Heart right ventricle (tissue), 16 donors: ENCODE data around the gene RTTN. TPM values are rescaled to one million over a fixed set of nuclear protein-coding genes. Genes with fewer than 3 reads are reported as not detected.

ENCODE experiments used
- ATAC-seq, 8 donors: fragments of 200-7000 bp; cut with Tn5 transposase; one replicate each; pipeline ENCODE4 v1.9.1; 2020; ENCODE audit warnings: mild to moderate bottlenecking in 8 of 8, moderate library complexity in 8 of 8, moderate number of reproducible peaks in 1 of 8
- DNase-seq, 2 donors: peaks; one replicate each; pipeline ENCODE4 v3.0.0-alpha.2; 2020
- H3K27ac ChIP-seq, 10 donors: fragments of 200-600 bp; sonication (generic) in 2 of 10; one replicate each; pipeline versions ENCODE4 v1.5.0 to v1.8.0; 2020 to 2022; ENCODE audit warnings: mild to moderate bottlenecking in 3 of 10
- H3K27me3 ChIP-seq, 7 donors: fragments of 200-600 bp; one replicate each; pipeline ENCODE4 v1.8.0; 2021 to 2022; ENCODE audit warnings: mild to moderate bottlenecking in 2 of 7
- H3K36me3 ChIP-seq, 9 donors: fragments of 200-600 bp; sonication (generic) in 1 of 9; one replicate each; pipeline versions ENCODE4 v1.5.0 to v1.8.0; 2020 to 2022; ENCODE audit warnings: mild to moderate bottlenecking in 2 of 9
- H3K4me1 ChIP-seq, 9 donors: fragments of 200-600 bp; sonication (generic) in 1 of 9; one replicate each; pipeline versions ENCODE4 v1.5.0 to v1.8.0; 2020 to 2022; ENCODE audit warnings: mild to moderate bottlenecking in 4 of 9
- H3K4me3 ChIP-seq, 10 donors: fragments of 200-600 bp; sonication (generic) in 2 of 10; one replicate each; pipeline versions ENCODE4 v1.5.0 to v1.8.0; 2020 to 2022; ENCODE audit warnings: mild to moderate bottlenecking in 7 of 10, moderate library complexity in 2 of 10
- H3K9me3 ChIP-seq, 11 donors: fragments of 200-600 bp in 10 of 11; sonication (generic) in 2 of 11; one replicate each; pipeline versions ENCODE4 v1.5.0 to v1.8.0; 2013 to 2022; ENCODE audit warnings: mild to moderate bottlenecking in 2 of 11, control low read depth in 1 of 11, moderate library complexity in 1 of 11
- WGBS, 2 donors: extraction: QIAGEN DNeasy Blood & Tissue Kit; methylation state at CpG; one replicate each; pipeline ENCODE4 v1.1.7; 2013; ENCODE audit warnings: inconsistent platforms in 1 of 2; 5-methylcytosine and 5-hydroxymethylcytosine counted together
- intact Hi-C, 10 donors: fragments of 100-400 bp; cut with DNase I; formaldehyde crosslinking; loops; one replicate each; pipeline versions ENCODE4 v1.11.1 to v1.14.2; 2022
- polyA plus RNA-seq, 2 donors: library from polyadenylated mRNA; stranded (reverse); fragments of 200-250 nt; gene quantifications; one replicate each; pipeline ENCODE4 v1.2.3, GENCODE V29; 2013
- total RNA-seq, 10 donors: library from RNA; stranded (reverse); fragmentation: NEBNext Ultra II Directional in 3 of 10; extraction: Animal tissue kit (Norgen Biotek cat#: 25700) in 3 of 10; gene quantifications; one replicate each; pipeline versions ENCODE4 v1.2.1 to v1.2.4, GENCODE V29; 2021 to 2023
- TF ChIP-seq, protein P1 (sequence below), 9 donors: fragments of 200-600 bp; sonication (generic) in 2 of 9; IDR thresholded peaks; one replicate each; pipeline versions ENCODE4 v1.5.0 to v1.8.0; 2021 to 2022; ENCODE audit warnings: antibody characterized with exemption in 9 of 9, mild to moderate bottlenecking in 5 of 9, moderate library complexity in 1 of 9
- donor health status: Arrhythmogenic right ventricular cardiomyopathy.
- donor health status: ischemic (EF 13 %, LVEDD 7.1; RV severe dilation, severe dysfunction).
- donor health status: healthy with polysubstance abuse.
- donor health status: DM: no; HTN: yes; CAD: no.
- donor health status: DM: no; HTN: no; CAD: no.
- donor health status: ischemic (EF 25% LVEDD 6.9; RV normal size, moderate dysfunction).
- donor health status: ischemic (EF 25% LVEDD 5.7; RV mildly dilated, moderate dysfunction).
- donor health status: healthy.
- donor health status: DM: yes; HTN: yes; CAD: no.
- donor health status: Ischemic cardiomyopathy.
- donor health status: ischemic (EF 35%, LVEDD 5.7; RV mildly dilated, moderate dysfunction).
- donor health status: nonischemic (EF 11% LVEDD 7.7; RV severe dilation, severe dysfunction).
- donor health status: DM: yes; HTN: yes; CAD: no.
- donor health status: PGD.
- donor health status: ischemic (EF 29% LVEDD 5.4; RV normal size, mild dysfunction).
- donor health status: nonischemic (EF 23%, LVEDD 6.1; RV moderate dilation, normal function).

RTTN gene
- total and polyA plus RNA-seq, 12 donors = 3.5 to 15.7 (median 9.4) TPM

DNA sequence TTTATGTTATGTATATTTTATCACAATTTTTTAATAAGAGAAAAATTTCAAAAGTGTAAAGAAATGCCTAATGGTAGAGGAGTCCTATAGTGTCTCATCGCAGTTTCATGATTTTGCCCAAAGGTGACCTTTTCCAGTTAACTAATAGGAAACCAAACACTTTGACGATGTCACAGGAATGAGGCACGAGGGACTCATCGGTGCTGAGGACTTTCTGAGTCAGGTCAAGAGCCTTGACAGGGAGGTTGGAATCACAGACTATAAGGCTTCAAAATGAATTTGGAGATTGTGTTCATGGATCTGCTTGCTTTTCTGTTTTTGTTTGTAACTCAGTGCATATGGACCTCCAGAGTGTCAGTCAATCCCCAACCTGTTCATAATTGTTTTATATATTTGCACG lies 15.1 kb upstream of the RTTN start:
- no peak overlapping the region for H3K4me3 ChIP-seq
- intact Hi-C loops = no loop called here
- H3K4me1 ChIP-seq = peaks cover 0 to 14% (median 0%) of the 10 kb centered on the region in 9 donors
- H3K27ac ChIP-seq = peak overlapping the region in 2 of 10 donors; percentile 6 to 9
- 75 to 86% methylated on average over 5 of the region's 5 CpGs for WGBS, 2 donors
- peaks cover 0 to 13% (median 0%) of the 10 kb centered on the region in 7 donors for H3K27me3 ChIP-seq
- no peaks in the 10 kb centered on the region for H3K9me3 ChIP-seq
- TF ChIP-seq, protein P1, sequence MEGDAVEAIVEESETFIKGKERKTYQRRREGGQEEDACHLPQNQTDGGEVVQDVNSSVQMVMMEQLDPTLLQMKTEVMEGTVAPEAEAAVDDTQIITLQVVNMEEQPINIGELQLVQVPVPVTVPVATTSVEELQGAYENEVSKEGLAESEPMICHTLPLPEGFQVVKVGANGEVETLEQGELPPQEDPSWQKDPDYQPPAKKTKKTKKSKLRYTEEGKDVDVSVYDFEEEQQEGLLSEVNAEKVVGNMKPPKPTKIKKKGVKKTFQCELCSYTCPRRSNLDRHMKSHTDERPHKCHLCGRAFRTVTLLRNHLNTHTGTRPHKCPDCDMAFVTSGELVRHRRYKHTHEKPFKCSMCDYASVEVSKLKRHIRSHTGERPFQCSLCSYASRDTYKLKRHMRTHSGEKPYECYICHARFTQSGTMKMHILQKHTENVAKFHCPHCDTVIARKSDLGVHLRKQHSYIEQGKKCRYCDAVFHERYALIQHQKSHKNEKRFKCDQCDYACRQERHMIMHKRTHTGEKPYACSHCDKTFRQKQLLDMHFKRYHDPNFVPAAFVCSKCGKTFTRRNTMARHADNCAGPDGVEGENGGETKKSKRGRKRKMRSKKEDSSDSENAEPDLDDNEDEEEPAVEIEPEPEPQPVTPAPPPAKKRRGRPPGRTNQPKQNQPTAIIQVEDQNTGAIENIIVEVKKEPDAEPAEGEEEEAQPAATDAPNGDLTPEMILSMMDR (IDR thresholded peaks at IDR 0.05) = no peak
- no peaks in the 10 kb centered on the region for H3K36me3 ChIP-seq
- no peak for DNase-seq
- ATAC-seq = no peak

DNA sequence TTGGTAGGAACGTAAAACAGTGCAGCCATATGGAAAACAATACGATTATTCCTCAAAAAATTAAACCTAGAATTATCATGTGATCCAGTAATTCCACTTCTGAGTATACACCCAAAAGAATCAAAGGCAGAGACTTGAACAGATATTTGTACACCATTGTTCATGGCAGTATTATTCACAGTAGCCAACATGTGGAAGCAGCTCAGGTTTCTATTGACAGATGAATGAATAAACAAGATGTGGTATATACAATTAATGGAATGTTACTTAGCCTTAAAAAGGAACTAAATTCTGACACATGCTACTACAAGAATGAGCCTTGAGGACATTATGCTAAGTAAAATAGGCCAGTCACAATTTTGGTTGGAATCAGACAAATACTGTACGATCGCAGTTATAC lies 14.2 kb upstream of the RTTN start:
- WGBS, 2 donors = 98% methylated on average over 4 of the region's 4 CpGs
- TF ChIP-seq, protein P1 (IDR thresholded peaks at IDR 0.05) = no peak
- DNase-seq = no peak
- ATAC-seq = no peak
- no peaks in the 10 kb centered on the region for H3K36me3 ChIP-seq
- H3K27me3 ChIP-seq = peaks cover 0 to 13% (median 0%) of the 10 kb centered on the region in 7 donors
- peaks cover 0 to 14% (median 0%) of the 10 kb centered on the region in 9 donors for H3K4me1 ChIP-seq
- H3K4me3 ChIP-seq = no peak overlapping the region
- no peaks in the 10 kb centered on the region for H3K9me3 ChIP-seq
- intact Hi-C loops = no loop called here
- no peak overlapping the region for H3K27ac ChIP-seq

DNA sequence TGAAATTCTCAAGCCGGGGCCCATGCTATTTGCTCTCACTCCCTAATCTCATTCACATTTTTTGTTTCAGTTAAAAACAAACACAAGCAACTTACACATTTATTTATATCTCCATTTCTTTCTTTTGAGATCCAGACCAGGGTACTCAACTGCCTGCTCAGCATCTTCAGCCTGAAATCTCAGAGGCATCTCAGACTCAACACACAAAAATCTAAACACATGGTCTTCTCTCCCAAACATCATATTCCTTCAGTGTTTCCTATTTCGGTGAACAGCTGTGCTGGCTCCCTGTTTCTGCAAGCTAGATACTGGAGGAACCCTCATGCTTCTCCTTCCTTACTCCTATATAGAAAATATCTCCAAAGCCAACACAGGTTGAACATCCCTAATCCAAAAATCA lies 11.3 kb upstream of the RTTN start:
- Histone ChIP-seq H3K4me1 (peaks cover 0 to 11% (median 0%) of the 10 kb centered on the region in 9 donors), H3K27me3 (peaks cover 0 to 7% (median 0%) of the 10 kb centered on the region in 7 donors), H3K36me3 (no peaks in the 10 kb centered on the region), H3K9me3 (no peaks in the 10 kb centered on the region), H3K27ac (no peak overlapping the region), H3K4me3 (no peak overlapping the region)
- WGBS, 2 donors = 80 to 89% methylated on average over 2 of the region's 2 CpGs
- ATAC-seq (no peak), DNase-seq (no peak)
- TF ChIP-seq, protein P1 (IDR thresholded peaks at IDR 0.05) = no peak
- intact Hi-C loops = no loop called here

DNA sequence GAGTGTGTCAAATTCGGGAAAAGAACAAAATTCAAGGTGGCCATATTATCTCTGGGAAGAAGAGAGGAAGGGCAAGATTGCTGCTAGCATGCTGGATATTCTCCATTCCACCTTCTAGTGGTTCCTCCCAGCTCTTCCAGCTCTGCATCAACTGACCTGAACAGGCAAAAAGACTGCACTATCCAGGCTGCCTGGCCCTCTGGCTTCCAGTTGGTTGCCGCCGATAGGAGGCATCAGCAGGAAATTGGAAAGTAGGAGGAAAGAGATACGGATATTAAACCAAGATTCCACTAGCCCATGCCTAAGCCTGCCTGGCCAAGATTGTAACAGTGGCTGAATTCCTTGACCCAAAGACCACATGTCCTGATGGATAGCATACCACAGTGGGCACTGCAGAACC lies 1.7 kb upstream of the RTTN start:
- DNase-seq (no peak), ATAC-seq (no peak)
- TF ChIP-seq, protein P1 (IDR thresholded peaks at IDR 0.05) = no peak
- no peak overlapping the region for H3K27ac ChIP-seq
- peaks cover 0 to 5% (median 0%) of the 10 kb centered on the region in 7 donors for H3K27me3 ChIP-seq
- H3K36me3 ChIP-seq = peaks cover 0 to 16% (median 0%) of the 10 kb centered on the region in 9 donors
- no peaks in the 10 kb centered on the region for H3K9me3 ChIP-seq
- peaks cover 0 to 22% (median 16%) of the 10 kb centered on the region in 9 donors for H3K4me1 ChIP-seq
- intact Hi-C loops = loop anchor here in 8 of 10 donors (2.0 to 10.0 kb wide), 3 partner anchors 78 to 82 kb away; partner anchors contain the start of gene SOCS6 (in 8 of the 8)
- WGBS, 2 donors = 91 to 93% methylated on average over 4 of the region's 4 CpGs
- no peak overlapping the region for H3K4me3 ChIP-seq
